ENCODE measurements around the gene R3HDM4. TPM values are rescaled to one million over a fixed set of nuclear protein-coding genes. Genes with fewer than 3 reads are reported as not detected.
A peak's percentile ranks its signal among the peaks of the same experiment; 100 is the strongest.
"Not testable (repeated sequence)": the region's sequence is repeated elsewhere in the genome, so short reads cannot be mapped to it uniquely, and the experiment has no call there.

Gene R3HDM4
- total RNA-seq, 1 donor from 2014 or later, result 53.6 TPM

DNA sequence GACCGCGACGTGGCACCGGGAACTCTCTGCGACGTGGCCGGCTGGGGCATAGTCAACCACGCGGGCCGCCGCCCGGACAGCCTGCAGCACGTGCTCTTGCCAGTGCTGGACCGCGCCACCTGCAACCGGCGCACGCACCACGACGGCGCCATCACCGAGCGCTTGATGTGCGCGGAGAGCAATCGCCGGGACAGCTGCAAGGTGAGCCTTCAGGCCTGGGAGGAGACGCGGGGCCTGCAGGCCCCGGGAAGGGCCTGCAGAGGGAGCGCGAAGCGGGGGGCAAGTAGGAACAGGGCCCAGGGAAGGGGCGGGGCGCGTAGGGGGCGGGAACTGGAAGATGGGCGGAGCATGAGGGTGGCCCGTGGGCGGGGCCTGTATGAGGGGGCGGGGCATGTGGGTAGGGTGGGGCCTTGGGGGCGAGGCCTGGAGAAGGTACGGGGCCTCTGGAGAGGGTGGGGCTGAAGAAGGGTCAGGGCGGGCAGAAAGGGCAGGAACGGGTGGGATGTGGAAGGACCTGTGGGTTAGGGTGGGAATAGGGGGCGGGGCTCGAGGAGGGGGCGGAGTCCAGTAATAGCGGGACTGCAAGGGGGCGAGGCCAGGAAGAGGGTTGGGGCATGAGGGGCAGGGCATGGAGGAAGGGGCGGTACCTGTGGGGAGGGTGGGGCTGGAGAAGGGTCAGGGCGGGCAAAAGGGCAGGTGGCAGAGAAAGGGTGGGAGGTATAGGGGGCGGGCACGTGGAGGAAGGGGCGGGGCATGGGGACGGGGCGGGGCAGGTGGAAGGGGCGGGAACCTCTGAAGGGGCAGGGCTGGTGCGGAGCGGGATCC is 51.1 kb downstream of the R3HDM4 start:
- DNase-seq (ENCODE audit: low read depth), result no peak

DNA sequence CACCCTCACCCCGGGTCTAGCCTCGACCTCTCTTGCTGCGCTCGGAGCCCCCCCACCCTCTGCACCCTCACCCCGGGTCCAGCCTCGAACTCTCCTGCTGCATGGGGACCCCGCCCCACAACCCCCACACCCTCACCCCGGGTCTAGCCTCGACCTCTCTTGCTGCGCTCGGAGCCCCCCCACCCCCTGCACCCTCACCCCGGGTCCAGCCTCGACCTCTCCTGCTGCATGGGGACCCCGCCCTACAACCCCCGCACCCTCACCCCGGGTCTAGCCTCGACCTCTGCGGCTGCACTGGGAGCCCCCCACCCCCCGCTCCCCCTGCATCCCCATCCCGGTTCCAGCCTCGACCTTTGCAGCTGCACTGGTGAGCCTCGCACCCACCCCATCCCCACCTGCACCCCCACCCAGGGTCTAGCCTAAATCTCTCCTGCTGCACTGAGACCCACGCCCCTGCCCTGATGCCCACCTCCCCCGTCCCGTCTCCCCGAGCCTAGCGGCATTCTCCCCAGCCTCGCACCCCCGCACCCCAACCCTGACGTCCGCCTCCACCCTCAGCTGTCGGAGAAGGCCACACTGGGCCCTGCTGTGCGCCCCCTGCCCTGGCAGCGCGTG is 51.8 kb downstream of the R3HDM4 start:
- DNase-seq (ENCODE audit: low read depth), result no peak

DNA sequence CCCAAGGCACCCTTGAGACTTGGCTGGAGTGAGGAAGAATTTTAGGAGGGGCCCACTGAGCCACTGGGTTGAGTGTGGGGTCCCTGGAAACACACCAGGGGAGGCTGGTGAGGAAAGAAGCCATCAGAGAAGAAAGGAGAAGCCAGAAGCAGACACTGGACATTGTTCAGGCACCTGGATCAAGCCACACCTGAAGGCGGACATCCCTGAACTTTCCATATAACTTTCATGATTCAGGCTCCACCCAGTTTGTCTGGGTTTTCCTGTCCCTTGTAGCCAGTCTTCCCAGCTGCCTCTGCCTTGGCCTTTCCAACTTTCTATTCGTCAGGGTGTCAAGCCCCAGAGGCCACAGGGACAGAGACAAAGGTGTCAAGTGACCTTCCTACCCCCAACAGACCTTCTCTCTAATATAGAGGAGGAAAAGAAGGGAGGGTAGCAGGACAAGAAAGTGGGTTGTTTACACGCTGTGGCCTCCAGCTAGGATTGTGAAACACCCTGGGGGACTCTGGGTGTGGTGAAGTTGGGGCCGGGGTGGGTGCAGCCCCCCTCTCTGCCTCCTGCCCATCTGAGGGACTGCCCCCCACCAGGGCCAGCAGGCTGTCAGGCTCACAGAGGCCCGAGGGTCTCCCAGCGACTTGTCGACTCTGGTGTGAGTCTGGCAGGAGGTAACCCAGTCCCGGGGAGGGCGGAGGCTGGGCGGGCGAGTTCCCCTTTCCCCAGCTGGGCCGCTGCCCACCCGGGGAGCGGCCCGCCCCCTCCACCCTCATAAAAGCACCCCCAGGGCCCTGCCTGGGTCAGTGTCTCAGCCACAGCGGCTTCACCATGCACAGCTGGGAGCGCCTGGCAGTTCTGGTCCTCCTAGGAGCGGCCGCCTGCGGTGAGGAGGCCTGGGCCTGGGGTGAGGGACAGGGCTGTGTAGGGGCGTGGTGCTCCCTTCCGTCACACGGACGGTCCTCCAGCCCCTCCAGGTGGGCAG is 53.9 kb downstream of the R3HDM4 start, which contains the start of gene CFD:
CFD (plus strand) TSS at position 797 of the 976 bp plus-strand sequence; CDS start at position 823, 26 bp downstream.
- no peak for DNase-seq (ENCODE audit: low read depth)

DNA sequence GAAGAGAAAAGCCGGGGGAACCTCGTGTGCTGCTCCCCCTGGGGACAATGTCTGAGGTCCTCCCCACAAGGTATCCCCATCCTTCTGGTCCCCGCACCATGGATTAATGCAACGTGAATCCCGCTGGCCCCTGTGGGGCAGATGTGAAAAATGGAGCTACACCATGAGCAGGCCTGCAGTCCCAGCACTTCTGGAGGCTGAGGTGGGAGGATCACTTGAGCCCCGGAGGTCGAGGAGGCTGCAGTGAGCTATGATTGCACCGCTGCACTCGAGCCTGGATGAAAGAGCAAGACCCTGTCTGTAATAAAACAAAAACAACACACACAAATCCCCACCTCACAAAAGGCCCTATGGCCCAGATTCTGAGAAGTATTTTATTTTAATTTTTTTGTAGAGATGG is 54.7 kb downstream of the R3HDM4 start:
- no peak for DNase-seq (ENCODE audit: low read depth)

DNA sequence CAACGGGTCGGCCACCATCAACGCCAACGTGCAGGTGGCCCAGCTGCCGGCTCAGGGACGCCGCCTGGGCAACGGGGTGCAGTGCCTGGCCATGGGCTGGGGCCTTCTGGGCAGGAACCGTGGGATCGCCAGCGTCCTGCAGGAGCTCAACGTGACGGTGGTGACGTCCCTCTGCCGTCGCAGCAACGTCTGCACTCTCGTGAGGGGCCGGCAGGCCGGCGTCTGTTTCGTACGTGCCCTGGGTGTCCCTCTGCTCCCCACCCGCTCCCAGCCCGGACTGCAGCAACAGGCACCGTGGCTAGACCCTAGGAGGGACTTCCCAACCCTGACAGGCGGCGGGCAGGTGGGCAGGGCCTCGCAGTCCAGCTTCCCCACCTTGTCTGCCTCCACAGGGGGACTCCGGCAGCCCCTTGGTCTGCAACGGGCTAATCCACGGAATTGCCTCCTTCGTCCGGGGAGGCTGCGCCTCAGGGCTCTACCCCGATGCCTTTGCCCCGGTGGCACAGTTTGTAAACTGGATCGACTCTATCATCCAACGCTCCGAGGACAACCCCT is 57.4 kb downstream of the R3HDM4 start:
- DNase-seq (ENCODE audit: low read depth), result no peak

DNA sequence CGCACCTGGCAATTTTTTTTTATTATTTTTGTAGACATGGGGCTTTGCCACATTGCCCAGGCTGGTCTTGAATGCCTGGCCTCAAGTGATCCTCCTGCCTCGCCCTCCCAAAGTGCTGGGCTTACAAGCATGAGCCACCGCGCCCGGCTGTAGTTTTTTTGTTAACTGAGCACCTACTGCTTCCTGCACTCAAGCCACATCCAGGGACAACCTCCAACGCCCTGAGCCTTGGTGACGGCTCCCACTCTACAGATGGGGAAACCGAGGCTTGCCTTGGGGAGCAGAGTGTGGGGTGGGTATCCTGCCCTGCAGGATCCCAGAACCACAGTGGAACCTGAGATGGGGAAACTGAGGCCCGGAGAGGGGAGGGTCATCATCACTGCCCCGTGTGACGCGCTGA is 57.9 kb downstream of the R3HDM4 start:
- no peak for DNase-seq (ENCODE audit: low read depth)

DNA sequence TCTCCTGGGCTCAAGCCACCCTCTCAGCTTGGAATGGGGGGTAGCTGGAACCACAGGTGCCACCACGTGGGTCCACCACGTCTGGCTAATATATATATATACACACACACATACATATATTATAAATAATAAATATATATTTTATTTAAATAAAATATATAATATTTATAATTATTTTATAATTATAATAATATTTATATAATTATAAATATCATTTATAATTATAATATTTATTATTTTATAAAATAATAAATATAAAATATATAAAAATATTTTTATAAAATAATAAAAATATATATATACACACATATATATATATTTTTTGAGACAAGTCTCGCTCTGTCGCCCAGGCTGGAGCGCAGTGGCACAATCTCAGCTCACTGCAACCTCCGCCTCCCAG is 58.5 kb downstream of the R3HDM4 start:
- no peak for DNase-seq (ENCODE audit: low read depth)

DNA sequence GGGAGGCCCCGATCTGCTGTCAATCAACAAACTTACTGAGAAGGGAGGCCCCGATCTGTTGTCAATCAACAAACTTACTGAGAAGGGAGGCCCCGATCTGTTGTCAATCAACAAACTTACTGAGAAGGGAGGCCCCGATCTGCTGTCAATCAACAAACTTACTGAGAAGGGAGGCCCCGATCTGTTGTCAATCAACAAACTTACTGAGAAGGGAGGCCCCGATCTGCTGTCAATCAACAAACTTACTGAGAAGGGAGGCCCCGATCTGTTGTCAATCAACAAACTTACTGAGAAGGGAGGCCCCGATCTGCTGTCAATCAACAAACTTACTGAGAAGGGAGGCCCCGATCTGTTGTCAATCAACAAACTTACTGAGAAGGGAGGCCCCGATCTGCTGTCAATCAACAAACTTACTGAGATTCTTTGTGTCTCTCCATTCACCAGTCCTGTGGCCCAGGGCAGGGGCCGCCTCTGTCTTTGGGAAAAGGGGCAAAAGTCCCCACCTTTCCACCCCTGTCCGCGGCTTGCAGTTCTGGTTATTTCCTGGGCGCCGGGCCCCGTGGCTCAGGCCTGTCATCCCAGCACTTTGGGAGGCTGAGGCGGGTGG is 59.3 kb downstream of the R3HDM4 start:
- DNase-seq (ENCODE audit: low read depth), result not testable (repeated sequence)

DNA sequence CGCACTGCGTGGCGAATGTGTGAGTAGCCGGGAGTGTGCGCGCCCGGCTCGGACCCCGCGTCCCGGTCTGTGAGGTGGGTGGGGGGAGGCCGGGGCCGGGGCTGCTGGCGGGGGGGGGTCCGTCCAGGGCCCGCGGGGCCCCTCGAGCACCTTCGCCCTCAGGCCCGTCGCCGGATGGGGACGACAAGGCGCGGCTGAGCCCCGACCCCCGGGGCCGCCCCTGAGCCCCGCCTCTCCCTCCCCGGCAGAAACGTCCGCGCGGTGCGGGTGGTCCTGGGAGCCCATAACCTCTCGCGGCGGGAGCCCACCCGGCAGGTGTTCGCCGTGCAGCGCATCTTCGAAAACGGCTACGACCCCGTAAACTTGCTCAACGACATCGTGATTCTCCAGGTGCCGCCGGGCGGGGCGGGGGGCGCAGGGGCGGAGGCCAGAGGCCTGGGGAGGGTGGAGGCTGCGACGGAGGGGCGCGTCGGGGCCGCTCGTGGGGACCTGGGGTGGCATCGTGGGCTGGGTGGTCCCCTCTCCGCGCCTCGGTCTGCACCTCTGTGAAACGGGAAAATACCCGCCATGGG is 59.9 kb downstream of the R3HDM4 start:
- DNase-seq (ENCODE audit: low read depth), result no peak

DNA sequence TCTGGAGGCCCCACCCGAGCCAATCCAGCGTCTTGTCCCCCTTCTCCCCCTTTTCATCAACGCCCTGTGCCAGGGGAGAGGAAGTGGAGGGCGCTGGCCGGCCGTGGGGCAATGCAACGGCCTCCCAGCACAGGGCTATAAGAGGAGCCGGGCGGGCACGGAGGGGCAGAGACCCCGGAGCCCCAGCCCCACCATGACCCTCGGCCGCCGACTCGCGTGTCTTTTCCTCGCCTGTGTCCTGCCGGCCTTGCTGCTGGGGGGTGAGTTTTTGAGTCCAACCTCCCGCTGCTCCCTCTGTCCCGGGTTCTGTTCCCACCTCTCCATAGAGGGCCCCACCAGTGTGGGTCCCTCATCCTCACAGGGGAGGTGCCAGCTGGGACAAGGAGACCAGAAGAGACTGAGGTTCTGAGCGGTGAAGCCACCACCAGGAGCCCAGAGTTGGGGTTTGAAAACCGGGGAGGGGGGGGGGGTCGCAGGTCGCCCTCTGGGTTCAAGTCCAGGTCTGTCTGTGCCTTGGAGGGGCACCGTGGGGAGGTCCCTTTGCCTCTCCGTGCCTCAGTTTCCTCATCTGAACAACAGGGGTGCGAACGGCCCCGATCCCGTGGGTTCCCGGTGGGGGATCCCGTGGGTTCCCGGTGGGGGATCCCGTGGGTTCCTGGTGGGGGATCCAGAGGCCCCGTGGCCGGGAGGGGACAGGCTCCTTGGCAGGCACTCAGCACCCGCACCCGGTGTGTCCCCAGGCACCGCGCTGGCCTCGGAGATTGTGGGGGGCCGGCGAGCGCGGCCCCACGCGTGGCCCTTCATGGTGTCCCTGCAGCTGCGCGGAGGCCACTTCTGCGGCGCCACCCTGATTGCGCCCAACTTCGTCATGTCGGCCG is 60.6 kb downstream of the R3HDM4 start, which contains the start of gene ELANE:
ELANE (plus strand) TSS at position 168 of the 878 bp plus-strand sequence; CDS start at position 194, 26 bp downstream.
- no peak for DNase-seq (ENCODE audit: low read depth)

DNA sequence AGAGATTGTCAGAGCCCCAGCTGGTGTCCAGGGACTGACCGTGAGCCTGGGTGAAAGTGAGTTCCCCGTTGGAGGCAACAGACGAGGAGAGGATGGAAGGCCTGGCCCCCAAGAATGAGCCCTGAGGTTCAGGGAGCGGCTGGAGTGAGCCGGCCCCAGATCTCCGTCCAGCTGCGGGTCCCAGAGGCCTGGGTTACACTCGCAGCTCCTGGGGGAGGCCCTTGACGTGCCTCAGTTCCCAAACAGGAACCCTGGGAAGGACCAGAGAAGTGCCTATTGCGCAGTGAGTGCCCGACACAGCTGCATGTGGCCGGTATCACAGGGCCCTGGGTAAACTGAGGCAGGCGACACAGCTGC is 62.1 kb downstream of the R3HDM4 start:
- DNase-seq (ENCODE audit: low read depth), result no peak

DNA sequence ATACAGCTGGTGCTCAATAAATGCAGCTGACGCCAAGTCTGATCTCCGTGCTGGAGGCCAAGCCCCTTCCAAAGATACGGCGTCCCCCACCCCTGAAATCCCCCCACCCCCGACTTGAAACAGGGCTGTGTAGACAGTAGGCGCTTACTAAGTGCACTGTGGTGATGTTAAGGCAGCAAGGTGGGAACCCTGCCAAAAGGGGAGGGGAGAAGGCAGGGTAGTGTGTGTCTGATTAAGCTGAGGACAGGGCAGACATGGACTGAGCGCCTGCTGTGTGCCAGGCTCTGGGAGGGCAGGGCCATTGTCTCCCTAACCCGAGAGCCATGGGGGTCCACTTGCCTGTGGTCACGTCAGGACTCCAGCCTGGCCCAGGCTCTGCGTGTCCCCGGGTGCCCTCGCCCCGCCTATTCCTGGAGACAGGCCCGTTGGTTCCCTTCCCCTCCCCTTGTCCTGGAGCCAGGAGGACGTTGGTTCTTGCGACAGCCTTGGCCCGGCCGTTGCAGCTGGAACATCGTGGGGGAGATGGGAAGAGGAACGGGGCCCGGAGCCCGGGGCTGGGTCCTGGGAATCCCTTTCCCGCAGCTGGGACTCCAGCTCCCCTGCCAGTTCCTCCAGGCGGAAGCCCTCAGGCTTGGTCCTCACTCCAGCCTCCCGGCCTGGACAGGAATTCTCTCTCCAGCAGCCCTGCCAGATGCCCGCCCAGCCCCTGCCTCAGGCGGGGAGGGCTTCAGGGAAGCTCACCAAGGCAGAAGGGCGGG is 62.6 kb downstream of the R3HDM4 start:
- DNase-seq (ENCODE audit: low read depth), result peak; percentile 85

DNA sequence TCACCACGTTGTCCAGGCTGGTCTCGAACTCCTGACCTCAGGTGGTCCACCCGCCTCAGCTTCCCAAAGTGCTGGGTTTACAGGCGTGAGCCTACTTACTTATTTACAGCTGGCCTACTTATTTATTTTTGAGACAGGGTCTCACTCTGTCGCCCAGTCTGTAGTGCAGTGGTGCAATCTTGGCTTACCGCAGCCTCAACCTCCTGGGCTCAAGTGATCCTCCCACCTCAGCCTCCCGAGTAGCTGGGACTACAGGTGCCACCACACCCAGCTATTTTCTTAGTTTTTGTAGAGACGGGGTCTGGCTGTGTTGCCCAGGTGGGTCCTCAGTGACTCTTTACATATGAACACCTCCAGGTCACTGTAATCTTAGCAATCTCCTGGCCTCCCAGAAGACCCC is 63.8 kb downstream of the R3HDM4 start:
- DNase-seq (ENCODE audit: low read depth), result not testable (repeated sequence)

DNA sequence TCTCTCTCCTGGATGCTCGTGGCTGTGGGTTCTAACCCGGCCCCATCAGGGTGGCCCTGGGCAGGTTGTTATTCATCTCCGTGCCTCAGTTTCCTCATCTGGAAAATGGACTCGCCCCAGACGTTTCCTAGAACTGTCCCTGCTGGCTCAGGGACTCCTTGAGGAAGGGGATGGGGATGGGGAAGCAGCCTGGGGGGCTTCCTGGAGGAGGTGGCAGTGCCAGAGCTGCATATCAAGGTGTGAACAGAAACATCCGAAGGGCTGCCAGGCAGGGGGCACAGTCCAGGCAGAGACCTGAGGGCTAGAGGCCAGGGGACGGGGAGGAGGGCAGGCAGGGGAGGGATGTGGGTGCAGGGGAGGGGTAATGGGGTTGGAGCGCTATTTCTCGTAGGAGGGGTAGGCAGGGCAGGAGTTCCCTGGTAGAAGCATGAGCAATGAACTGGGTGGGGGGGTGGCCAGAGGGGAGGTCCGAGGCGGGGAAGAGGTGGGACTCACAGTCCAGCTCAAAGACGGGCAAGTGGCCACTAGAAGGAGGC is 64.6 kb downstream of the R3HDM4 start:
- DNase-seq (ENCODE audit: low read depth), result no peak
